HG03095 (cell line): ENCODE data around the gene MEPCE.

Experiments
- ATAC-seq: cut with Tn5 transposase; IDR thresholded peaks from one replicate; pipeline ENCODE4 v1.9.1; 2021; ENCODE audit warnings: moderate library complexity; ENCODE audit not compliant: unreplicated experiment

MEPCE gene

GRCh38 chr7:100406767-100407166, 22.9 kb upstream of the MEPCE start:
- no peak for ATAC-seq

- ATAC-seq = no peak
These were observed 22.1 kb upstream of the MEPCE start for GRCh38 chr7:100407285-100408180.

GRCh38 chr7:100411101-100411500, 18.5 kb upstream of the MEPCE start:
- no peak for ATAC-seq

- no peak for ATAC-seq
These were observed 16.3 kb upstream of the MEPCE start for GRCh38 chr7:100413346-100413745.

GRCh38 chr7:100413889-100414288, 15.7 kb upstream of the MEPCE start:
- no peak for ATAC-seq

- ATAC-seq = no peak
These were observed 14.2 kb upstream of the MEPCE start for GRCh38 chr7:100415448-100415847.

- no peak for ATAC-seq
These were observed 10.5 kb upstream of the MEPCE start for GRCh38 chr7:100418930-100419659.

- ATAC-seq = no peak
These were observed 9.9 kb upstream of the MEPCE start for GRCh38 chr7:100419660-100420226.

- no peak for ATAC-seq
These were observed 6.3 kb upstream of the MEPCE start for GRCh38 chr7:100423315-100423714.

- ATAC-seq = no peak
These were observed 4.3 kb upstream of the MEPCE start for GRCh38 chr7:100425347-100425746.

- no peak for ATAC-seq
These were observed 3.1 kb upstream of the MEPCE start for GRCh38 chr7:100426516-100426915.

- ATAC-seq = no peak
These were observed 1.9 kb upstream of the MEPCE start for GRCh38 chr7:100427762-100428198.

GRCh38 chr7:100428199-100428966, 1.2 kb upstream of the MEPCE start, which contains the start of gene ZCWPW1:
ZCWPW1 (minus strand) TSS chr7:100428703; CDS start chr7:100420649, 8,054 bp downstream.
- ATAC-seq = peak; percentile 42

GRCh38 chr7:100428967-100429636, 529 bp upstream of the MEPCE start:
- peak; percentile 37 for ATAC-seq

GRCh38 chr7:100430493-100431285, 1.1 kb downstream of the MEPCE start:
- peak; percentile 4 for ATAC-seq

- no peak for ATAC-seq
These were observed 1.7 kb downstream of the MEPCE start for GRCh38 chr7:100431286-100431735.

- no peak for ATAC-seq
These were observed 2.4 kb downstream of the MEPCE start for GRCh38 chr7:100432053-100432452.

GRCh38 chr7:100432621-100433275, 3.1 kb downstream of the MEPCE start:
- no peak for ATAC-seq

- ATAC-seq = no peak
These were observed 3.6 kb downstream of the MEPCE start for GRCh38 chr7:100433276-100433591.
